NK-92 (cell line): ENCODE results near the gene CDH12.
"Not testable (repeated sequence)": the region's sequence is repeated elsewhere in the genome, so short reads cannot be mapped to it uniquely, and the experiment has no call there.

Experiments used
- DNase-seq: peaks from one replicate; lab custom pipeline; 2025; ENCODE audit not compliant: unreplicated experiment; lab: John Stamatoyannopoulos, UW

Gene CDH12

DNA sequence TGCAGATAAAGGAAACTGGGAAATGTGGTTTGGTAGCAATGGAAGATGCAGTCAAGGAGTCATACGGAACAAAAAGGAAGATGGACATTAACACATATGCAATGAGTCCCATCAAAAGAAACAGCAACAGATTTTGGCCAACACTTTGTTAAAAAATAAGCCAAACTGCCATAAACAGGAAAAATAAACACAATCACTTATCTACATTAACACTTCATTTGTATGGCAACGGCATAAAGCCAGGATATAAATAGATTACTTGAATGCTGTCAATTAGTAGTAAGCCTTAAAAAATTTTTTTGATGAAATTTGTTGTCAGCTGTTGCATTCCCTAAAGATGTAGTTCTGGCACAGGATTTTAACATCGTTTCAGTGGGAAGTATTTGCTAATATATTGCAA is 190.8 kb downstream of the CDH12 start:
- no peak for DNase-seq

DNA sequence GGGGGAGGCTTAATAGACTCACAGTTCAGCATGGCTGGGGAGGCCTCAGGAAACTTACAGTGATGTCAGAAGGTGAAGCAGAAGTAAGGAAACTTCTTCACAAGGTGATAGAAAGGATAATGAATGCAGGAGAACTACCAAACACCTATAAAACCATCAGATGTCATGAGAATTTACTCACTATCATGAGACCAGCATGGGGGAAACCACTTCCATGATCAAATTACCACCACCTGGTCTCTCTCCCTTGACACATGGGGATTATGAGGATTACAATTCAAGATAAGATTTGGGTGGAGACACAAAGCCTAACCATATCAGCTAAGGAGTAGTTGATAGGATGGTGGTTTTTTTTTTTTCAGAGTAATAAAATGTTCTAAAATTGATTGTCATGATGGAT is 201.8 kb downstream of the CDH12 start:
- DNase-seq: no peak

DNA sequence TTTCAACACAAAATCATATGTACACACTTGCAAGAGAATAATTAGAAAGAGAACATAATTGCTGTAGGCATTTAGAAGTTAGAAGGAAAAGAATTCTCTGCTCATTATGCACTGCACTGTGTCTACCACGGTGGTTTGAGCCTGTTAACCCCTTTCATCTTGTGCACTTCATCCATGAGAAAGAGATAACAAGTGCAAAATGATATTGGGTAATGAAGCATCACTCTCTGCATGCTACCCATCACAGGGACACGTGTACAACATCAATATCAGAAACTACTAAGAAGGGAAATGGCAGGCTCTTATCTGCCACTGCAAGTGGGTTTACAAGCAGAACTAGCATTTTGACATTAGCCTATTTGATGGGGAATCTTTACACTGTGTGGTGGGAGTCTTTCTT is 202.6 kb downstream of the CDH12 start:
- DNase-seq: no peak

DNA sequence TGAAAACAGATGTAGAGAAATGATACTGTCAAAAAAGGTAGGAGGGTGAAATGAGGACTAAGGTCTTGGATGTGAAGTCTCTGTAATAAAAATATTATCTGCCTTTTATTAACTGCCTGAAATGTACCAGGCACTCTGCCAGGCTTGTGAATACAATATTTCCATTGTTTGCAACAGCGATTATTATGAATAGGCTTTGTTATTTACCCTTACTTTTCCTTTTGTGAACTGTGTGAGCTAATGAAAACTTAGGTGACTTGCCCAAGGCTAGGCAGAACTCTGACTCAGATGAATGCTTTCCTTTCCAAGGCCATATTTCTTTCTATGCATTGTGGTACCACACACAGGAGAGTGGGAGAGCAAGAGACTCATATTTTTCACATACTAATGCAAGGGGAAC is 204.1 kb downstream of the CDH12 start:
- no peak for DNase-seq

DNA sequence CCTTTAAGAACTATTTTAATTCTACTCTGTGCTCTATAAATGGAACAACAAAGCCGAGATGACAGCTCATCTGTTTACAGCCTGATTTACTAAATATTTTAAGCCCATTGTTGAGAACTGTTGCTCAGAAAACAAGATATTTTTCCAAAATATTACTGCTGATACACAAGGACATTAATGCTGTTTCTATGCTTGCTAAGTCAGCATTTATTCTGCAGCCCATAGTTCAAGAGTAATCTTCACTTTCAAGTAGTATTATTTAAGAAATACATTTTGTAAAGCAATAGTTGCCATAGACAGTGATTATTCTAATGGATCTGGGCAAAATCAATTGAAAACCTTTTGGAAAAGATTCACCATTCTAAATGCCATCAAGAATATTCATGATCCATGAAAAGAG is 208.3 kb downstream of the CDH12 start:
- DNase-seq: no peak

DNA sequence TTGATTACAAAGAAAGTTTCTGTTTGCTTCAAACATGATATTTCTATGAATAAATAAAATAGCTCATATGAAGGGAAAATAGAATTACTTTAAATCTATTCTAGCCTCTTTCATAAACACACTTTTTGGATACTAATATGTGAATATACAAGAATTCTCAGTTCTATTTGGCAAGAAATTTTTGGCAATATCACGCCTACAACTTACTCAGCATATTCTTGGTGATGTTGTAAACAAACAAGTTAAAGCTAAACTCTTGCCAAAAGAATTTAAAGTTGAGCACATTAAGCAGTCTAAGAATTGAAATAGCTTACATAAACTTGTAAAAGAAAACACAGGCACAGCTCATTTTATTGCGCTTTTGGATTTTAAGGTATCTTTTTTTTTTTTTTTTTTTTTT is 209.8 kb downstream of the CDH12 start:
- no peak for DNase-seq

DNA sequence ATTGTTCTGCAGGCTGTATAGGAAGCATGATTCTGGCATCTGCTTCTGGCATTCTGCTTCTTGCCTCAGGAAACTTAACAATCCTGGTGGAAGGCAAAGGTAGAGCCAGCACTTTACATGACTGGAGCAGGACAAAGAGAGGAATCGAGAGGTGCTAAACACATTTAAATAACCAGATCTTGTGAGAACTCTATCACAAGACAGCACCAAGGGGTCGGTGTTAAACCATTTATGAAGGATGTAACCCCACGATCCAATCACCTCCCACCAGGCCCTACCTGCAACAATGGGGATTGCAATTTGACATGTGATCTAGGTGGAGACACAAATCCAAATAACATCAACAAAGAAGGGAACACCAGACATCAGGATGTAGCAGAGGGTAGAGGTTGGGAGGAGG is 221.5 kb downstream of the CDH12 start:
- DNase-seq: no peak

DNA sequence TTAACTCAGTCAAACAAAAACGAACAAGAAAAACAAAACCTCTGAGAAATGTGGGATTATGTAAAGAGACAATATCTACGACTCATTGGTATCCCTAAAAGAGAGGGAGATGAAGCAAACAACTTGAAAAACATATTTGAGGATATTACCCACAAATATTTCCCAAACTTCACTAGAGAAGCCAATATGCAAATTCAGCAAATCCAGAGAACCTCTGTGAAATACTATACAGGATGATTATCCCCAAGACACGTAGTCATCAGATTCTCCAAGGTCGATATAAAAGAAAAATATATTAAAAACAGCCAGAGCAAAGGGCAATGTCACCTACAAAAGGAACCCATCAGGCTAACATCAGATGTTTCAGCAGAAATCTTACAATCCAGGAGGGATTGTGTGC is 226.1 kb downstream of the CDH12 start:
- DNase-seq: no peak

DNA sequence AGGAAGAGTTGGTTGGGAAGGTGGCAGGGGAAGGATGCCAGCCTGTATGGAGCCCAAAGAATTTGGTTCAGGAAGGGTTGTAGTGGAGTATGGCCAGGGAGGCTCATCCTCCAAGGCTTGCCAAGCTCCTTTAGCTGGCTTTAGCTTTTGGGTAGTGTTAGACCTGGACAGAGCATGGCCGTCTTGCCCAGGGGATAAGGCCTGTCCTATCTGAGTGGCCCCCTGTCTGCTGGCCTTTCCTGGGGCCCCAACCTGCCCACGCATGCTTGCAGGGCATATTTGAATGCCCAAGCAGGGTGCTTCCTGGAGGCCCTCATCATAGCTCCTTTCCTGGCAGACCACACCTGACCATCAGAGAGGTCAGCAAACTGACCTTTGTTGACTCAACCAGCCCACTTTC is 227.7 kb downstream of the CDH12 start:
- no peak for DNase-seq

DNA sequence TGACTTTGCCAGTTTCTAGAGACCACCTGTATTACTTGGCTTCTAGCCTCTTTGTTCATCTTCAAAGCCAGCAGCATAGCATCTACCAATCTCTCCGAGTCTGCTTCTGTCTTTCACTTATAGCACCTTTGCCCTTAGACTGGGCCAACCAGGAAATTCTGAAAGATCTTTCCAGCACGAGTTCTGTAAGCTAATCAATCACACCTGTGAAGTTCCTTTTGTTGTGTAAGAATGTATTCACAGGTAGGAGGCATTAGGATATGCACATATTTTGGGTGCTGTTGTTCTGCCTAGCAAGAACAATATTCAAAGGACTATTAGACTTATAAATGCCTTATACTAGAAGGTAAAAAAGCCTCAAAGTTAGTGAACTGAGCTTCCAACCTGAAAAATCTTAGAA is 232.1 kb downstream of the CDH12 start:
- DNase-seq: no peak

DNA sequence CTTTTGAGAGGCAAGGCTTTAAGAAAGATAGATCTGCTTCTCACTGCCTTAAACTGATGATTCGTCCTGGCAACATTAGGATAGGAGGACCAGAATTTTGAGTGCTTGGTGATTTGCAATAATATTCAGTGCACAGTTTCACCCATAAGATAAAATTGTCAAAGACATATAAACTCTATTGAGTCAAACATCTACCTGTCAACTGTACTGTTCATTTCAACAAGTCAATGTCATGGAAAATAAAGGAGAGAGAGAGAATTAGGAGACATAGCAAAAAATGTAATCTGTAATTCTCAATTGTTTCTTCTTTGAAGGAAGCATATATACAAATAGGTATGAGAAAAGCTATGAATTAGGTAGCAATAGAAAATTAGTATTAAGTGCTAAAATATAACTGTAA is 237.2 kb downstream of the CDH12 start:
- no peak for DNase-seq

DNA sequence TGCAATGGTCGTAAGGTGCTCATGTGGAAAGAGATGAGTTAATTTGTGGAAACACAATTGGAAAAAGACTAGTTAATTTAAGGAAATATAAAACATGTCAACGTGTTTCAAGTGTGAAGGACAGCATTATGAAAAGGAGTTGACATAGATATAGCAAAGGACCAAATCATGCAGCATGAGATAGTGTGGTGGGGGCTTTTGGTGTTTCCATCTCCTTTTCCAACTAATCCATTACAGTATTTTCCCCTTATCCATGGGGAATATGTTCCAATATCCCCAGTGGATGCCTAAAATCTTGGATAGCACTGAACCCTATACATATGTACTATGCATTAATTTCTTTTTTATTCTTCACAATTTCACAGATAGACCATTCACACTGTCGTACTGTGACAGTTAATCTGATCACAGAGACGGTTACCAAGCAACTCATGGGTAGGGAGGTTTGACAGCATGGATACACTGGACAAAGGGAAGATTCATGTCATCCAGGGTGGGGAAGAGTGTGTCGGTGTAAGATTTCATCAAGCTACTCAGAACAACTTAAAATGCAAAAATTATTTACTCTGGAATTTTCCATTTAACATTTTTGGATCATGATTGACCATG is 238.6 kb downstream of the CDH12 start:
- DNase-seq: no peak

DNA sequence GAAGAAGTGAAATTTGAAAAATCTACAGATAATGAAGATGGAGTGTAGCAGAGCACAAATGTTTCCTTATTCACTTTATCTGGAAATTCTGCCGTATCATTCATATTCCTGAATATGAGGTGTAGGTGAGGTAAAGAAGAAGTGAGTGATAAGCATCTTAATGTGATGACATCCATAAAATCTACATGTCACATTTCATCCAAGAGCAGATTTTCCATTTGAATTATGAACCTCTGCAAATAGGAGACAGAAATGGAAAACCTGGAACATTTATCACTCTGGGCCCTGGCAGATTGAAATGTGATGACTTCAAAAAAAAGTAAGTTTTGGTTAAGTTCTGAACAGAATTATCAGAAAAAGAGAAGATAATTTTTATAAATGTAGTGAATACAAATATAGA is 240.2 kb downstream of the CDH12 start:
- no peak for DNase-seq

DNA sequence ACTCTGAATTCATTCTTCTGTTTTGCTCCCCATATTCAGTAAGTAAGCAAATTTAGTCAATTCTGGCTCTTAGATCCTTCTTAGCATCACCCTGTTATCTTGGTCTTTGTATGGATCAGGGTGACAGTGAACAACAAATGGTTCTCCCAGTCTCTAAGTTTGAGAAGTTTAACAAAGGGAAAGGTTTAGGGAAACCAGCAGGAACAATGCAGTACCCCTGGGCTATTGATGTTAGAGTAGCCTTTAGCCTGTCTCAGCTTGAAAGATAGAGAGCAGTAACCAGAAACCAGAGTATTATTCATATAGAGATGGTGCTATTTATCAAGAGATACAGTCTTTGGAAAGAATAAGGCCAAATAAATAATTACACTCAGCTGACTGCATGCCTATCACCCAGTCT is 241.8 kb downstream of the CDH12 start:
- DNase-seq: no peak

DNA sequence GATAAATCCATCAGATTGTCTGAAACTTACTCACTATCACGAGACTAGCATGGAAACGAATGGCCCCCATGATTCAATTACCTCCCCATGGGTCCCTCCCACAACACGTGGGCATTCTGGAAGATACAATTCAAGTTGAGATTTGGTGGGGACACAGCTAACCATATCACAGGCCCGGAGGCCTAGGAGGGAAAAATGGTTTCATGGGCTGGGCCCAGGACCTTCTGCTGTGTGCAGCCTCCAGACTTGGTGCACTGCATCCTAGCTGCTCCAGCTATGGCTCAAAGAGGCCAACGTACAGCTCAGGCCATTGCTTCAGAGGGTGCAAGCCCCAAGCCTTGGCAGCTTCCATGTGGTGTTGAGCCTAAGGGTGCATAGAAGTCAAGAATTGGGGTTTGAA is 245.6 kb downstream of the CDH12 start:
- not testable (repeated sequence) for DNase-seq

DNA sequence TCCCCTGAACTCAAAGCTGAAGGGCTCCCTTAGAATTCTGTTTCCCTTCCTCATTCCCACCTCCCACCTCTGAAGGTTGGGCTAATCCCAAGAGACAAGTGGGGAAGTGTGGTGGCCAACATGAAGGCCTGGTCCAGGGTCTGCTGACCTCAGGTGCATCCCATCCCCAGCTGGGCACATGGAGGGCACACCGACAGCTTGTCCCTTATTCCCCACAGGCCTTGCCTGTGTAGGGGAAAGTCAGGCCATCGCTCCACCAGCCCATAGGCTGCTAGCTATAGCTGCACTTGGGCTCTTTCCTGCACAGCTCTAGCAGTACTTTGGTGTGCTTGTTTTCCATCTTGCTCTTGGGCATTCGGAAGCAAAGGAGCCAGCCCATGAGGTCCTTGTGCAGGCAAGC is 247.7 kb downstream of the CDH12 start:
- DNase-seq: no peak

DNA sequence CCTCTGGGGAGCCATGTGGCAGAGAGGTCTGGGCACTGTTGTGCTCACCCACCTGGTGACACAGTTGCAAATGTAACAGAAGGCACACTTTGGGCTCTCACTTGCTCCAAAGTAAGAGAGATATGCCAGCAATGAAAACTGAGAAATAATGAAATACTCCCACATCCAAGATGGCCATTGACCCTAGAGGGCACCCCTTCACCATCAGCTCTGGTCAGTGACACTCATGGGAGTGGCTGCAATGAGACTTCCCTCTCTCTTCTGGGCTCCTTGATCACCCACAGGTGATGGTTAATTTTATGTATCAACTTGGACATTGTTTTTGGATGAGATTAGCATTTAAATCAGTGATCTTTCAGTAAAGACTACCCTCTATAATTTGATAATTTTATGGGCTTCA is 248.4 kb downstream of the CDH12 start:
- DNase-seq: no peak

DNA sequence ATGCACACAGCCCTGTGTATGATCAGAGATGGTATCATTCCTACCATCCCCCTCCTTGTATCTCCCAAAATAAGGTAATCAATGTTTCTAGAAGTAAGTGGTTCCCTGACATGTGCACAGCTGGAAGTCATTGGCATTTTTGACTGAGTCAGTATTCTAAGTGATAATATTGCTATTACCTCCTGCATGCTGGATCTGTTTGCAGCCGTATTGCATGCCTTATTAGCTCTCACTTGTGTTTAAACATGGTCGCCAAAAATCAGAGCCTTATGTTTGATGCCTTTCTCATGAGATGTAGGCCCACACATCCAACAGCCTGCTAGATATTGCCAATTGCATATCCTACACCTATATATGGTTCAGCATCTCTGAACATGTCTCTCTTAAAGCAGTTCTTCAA is 254.3 kb downstream of the CDH12 start:
- DNase-seq: no peak

DNA sequence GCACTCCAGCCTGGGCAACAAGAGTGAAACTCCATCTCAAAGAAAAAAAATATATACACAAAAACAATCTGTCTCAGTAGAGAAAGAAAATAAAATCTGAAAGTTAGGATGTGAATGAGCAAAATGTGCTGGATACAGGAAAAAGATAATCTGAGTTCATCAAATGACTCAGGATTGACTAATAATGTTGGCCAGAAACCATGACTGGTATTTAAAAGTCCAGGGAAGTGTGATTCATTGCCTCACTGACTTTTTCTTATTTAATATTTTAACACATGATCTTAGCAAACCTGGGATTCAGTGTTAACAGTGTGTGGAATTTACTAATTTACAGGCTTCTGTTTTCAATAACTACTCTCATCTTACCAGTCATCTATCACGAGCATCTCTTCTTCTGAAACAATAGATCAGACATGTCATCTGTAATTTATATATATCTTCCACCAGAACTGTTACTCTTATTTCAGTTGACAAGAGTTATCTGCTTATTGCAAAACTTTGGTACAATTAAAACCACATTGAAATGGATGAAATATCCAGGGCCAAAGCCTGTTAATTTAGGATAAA is 256.7 kb downstream of the CDH12 start:
- no peak for DNase-seq

DNA sequence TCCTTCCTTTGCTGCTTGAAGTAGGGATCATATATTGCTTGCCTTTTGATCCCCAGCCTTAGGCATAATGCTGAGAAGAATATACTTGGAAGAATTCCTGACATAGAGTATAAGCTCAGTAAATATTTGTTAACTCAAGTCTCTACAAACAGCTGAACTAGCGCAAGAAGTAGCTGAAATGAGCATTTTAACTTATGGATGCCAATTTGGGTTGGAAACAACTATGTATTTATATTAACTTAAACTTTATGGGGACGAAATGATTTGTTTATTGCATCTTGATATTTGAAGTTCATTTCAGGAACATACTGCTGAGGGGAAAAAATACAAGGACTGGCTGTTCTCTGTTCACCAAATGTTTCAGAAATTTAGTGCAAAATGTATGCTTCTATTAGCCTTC is 258.7 kb downstream of the CDH12 start:
- no peak for DNase-seq

DNA sequence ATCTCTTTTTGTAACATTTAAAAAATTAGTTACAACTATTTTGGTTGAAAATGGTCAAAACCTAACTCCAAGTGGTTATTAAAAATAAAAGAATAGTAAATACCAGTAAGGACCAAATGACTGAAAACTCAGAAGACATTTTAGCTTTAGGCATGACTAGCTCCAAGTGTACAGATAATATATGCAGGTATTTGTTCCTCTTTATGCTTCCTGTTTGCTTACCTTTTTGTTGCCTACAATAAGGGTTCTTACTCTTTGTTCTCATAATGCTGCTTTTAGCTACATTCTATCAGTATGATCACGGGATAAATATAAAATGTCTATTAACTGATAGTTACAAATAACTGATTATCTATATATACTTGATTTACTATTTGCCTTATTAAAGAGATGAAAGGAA is 259.6 kb downstream of the CDH12 start:
- no peak for DNase-seq

DNA sequence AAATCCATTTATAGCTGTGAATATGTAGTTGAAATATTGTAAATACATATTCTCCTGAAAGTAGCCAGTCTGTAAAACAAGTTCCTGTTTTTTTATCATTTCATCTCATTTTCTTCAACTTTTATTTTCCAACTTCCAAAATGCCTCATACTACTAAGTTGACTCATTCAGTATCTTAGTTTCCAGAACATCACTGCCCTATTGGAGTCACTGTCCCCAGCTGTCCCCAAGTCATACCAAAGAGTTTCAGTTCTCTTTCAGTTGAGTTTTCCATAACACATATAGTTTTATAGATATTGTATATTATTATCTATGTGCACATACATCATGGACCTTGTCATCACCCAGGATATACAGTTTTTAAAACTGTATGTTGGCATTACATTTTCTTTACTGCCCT is 261.7 kb downstream of the CDH12 start:
- no peak for DNase-seq

DNA sequence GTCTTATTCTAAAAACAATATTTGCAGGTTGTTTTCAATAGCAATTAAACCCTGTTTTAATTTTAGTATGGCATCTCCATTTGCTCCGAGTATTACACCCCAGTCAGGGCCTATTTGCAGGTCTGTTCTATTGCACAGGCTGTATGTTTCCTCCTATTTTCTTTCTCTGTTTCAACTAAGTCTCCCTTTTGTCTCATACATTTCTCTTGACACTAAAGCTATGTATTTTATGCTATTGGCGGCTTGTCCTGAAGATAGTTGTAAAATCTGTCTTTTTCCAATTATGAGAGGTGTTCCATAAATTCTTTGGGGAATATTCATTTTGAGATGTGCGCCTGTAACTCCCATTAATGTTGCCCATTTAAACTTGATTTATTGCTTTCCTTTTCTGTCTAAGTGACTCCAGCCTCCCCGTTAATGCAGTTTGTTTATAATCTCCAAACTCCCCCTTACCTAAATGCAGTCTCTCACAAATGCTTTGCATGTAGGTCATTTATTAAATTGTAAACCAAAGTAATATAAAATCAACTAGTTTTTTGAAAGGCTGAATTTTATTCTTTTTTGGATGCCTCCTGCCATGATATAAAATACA is 262.4 kb downstream of the CDH12 start:
- no peak for DNase-seq
